Liver (tissue), 3 donors: Measurements from ENCODE around the gene GSAP.
A peak's percentile ranks its signal among the peaks of the same experiment; 100 is the strongest.

Experiments
- ATF3 ChIP-seq: IDR thresholded peaks from 2 replicates; pipeline ENCODE4 v1.6.1; 2016; ENCODE audit warnings: antibody characterized with exemption
- CTCF ChIP-seq: fragments of 150-350 bp; IDR thresholded peaks from 2 replicates; pipeline ENCODE4 v1.5.1; 2017; ENCODE audit warnings: improper control_type of control experiment, low read depth, low read length; ENCODE audit not compliant: missing input control
- EGR1 ChIP-seq, 2 donors: IDR thresholded peaks; 2 replicates each; pipeline ENCODE4 v1.6.1; 2016 to 2018; ENCODE audit warnings: antibody characterized with exemption in 2 of 2, low read depth in 2 of 2
- JUND ChIP-seq, 2 donors: IDR thresholded peaks; 2 replicates each; pipeline ENCODE4 v1.6.1; 2016; ENCODE audit warnings: antibody characterized with exemption in 2 of 2
- MAX ChIP-seq: IDR thresholded peaks from 2 replicates; pipeline ENCODE4 v1.6.1; 2016; ENCODE audit warnings: antibody characterized with exemption
- RAD21 ChIP-seq, 2 donors: IDR thresholded peaks; 2 replicates each; pipeline ENCODE4 v1.6.1; 2016; ENCODE audit warnings: antibody characterized with exemption in 2 of 2, mild to moderate bottlenecking in 2 of 2
- REST ChIP-seq: IDR thresholded peaks from 2 replicates; pipeline ENCODE4 v1.6.1; 2016; ENCODE audit warnings: antibody characterized with exemption, mild to moderate bottlenecking
- RXRA ChIP-seq, 2 donors: IDR thresholded peaks; 2 replicates each; pipeline ENCODE4 v1.6.1; 2017 to 2018; ENCODE audit warnings: antibody characterized with exemption in 2 of 2, mild to moderate bottlenecking in 1 of 2
- TAF1 ChIP-seq: conservative IDR thresholded peaks from 2 replicates; pipeline ENCODE4 v1.6.1; 2016; ENCODE audit warnings: antibody characterized with exemption, mild to moderate bottlenecking
- YY1 ChIP-seq: IDR thresholded peaks from 2 replicates; pipeline ENCODE4 v1.6.1; 2016; ENCODE audit warnings: antibody characterized with exemption, mild to moderate bottlenecking
- ZBTB33 ChIP-seq: IDR thresholded peaks from 2 replicates; pipeline ENCODE4 v1.6.1; 2016; ENCODE audit warnings: antibody characterized with exemption
- donor health status: healthy.
- donor health status: healthy.

- TF ChIP-seq CTCF (no peak), EGR1 (IDR thresholded peaks at IDR 0.05; ENCODE audit: low read depth in 2 of 2) (no peak), TAF1 (no peak), ATF3 (no peak), YY1 (no peak), ZBTB33 (no peak), RXRA (IDR thresholded peaks at IDR 0.05) (no peak), MAX (no peak), JUND (IDR thresholded peaks at IDR 0.05) (peak in 1 of 2 donors; percentile 16), RAD21 (IDR thresholded peaks at IDR 0.05) (no peak), REST (no peak)
Observed at GRCh38 chr7:77276120-77276519, 140.0 kb downstream of the GSAP start.
